ENCODE results near the gene EBP.

The EBP gene

GRCh38 chrX:48573690-48574269, 52.2 kb downstream of the EBP start:
- ATAC-seq, result peak; percentile 2
- Mint-ChIP-seq H3K4me1 (peaks cover 24% of the 10 kb centered on the region), H3K4me3 (peak overlapping the region; percentile 94), H3K27ac (peak overlapping the region; percentile 100), H3K9me3 (no peaks in the 10 kb centered on the region), H3K36me3 (peaks cover 53% of the 10 kb centered on the region)
- no peak for DNase-seq (ENCODE audit: low spot score in 2 of 2)

DNA sequence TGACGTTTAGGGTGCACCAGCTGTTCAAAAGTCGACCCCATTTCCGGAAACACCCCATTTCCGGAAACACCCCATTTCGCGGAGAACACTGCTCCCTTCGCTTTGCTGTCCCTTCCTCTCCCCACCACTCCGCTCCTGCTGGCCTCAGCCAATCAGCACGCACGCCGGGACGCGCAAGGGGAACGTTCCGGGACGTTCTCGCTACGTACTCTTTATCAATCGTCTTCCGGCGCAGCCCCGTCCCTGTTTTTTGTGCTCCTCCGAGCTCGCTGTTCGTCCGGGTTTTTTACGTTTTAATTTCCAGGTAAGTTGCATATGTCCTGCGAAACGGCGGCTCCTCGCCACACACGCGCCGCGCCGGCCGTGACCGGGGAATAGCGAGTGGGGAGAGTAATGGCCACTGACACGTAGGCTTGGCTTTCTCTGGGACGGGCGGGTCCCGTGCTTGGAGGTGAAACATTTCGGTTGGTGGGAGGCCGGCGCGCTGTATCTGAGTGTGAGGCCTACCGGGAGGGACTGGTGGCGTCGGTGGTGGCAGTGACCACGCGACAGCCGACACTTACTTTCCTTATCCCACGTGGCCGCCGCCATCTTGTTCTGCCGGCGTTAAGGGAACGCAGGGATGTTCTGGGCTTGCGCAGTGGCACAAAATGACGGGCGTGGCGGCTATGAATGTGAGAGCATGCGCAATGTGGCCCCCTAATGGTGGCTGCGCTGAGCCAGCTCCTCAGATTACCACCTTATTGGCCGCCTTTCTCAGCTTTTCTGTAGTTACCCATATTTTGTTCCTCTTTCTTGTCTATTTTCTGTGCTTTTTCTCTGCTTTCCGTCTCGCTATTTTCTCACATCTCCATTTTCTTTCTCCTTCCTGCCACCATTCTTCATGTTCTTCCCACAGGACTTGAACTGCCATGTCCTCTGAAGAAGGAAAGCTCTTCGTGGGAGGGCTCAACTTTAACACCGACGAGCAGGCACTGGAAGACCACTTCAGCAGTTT, 53.0 kb downstream of the EBP start, which contains the start of gene RBM3:
TSS of gene RBM3 (plus strand) at position 215 of the 997 bp plus-strand sequence. CDS start at position 912, 697 bp downstream.
- DNase-seq (ENCODE audit: low spot score in 2 of 2), result peak; percentile 61 to 92
- H3K9me3 Mint-ChIP-seq, result no peaks in the 10 kb centered on the region
- peaks cover 29% of the 10 kb centered on the region for H3K4me1 Mint-ChIP-seq
- H3K4me3 Mint-ChIP-seq, result peak within 1 kb of the TSS; percentile 94
- peaks cover 61% of the 10 kb centered on the region for H3K36me3 Mint-ChIP-seq
- peak; percentile 91 for ATAC-seq
- peak within 1 kb of the TSS; percentile 100 for H3K27ac Mint-ChIP-seq

DNA sequence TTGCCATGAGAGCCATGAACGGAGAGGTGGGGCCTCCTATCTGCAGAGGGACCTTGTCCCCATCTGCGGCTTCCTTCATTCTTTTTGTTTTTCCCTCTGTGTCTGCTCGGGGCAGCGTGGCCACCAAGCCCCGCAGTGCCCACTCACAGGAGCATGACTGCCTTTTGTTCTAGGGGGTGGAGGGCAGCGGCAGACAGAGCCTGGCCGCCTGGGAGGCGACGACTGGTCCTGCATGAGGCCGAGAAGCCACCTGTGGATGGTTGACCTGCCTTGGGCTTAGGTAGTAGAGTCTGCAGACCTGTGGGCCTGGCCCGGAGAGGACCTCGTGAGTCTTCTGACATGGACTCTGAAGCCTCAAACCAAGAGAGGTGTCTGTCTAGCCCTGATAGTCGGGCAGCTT, 54.0 kb downstream of the EBP start:
- H3K27ac Mint-ChIP-seq, result peak overlapping the region; percentile 100
- peak overlapping the region; percentile 94 for H3K4me3 Mint-ChIP-seq
- H3K36me3 Mint-ChIP-seq, result peaks cover 67% of the 10 kb centered on the region
- ATAC-seq (no peak), DNase-seq (ENCODE audit: low spot score in 2 of 2) (no peak)
- H3K4me1 Mint-ChIP-seq, result peaks cover 29% of the 10 kb centered on the region
- no peaks in the 10 kb centered on the region for H3K9me3 Mint-ChIP-seq

DNA sequence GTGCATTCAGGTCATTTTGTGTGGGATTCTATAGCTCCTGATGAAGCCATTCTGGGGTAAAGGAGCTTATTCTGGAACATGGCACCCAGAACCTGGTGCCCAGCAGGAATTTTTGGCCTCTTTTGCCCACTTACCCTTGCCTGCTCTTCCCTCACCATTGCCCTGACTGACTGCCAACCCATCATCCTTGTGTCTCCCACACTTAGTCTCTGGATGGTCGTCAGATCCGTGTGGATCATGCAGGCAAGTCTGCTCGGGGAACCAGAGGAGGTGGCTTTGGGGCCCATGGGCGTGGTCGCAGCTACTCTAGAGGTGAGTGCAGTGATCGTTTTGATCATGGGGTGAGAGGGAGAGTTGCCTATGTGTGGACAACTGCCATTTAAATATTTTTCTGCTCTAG, 54.5 kb downstream of the EBP start:
- ATAC-seq (no peak), DNase-seq (ENCODE audit: low spot score in 2 of 2) (no peak)
- peak overlapping the region; percentile 94 for H3K4me3 Mint-ChIP-seq
- H3K4me1 Mint-ChIP-seq, result peaks cover 29% of the 10 kb centered on the region
- peak overlapping the region; percentile 100 for H3K27ac Mint-ChIP-seq
- H3K36me3 Mint-ChIP-seq, result peaks cover 67% of the 10 kb centered on the region
- no peaks in the 10 kb centered on the region for H3K9me3 Mint-ChIP-seq
